ENCODE data around the gene CHD9. TPM values are rescaled to one million over a fixed set of nuclear protein-coding genes. Genes with fewer than 3 reads are reported as not detected.

CHD9 gene
- total RNA-seq, 3 donors from 2014 or later (not counting 1 experiment from before 2014, with no cell fraction given): 81.4 to 85.2 (median 81.9) TPM

GRCh38 chr16:53093162-53093744 lies 38.5 kb downstream of the CHD9 start:
- 96% methylated on average over 5 of the region's 5 CpGs for WGBS (ENCODE audit: insufficient coverage)
- intact Hi-C loops (cut with micrococcal nuclease): loop anchor here (10.0 kb wide), 1 partner anchor 362 kb away; no protein-coding TSS in a partner anchor
- Histone ChIP-seq H3K36me3 (ENCODE audit: control insufficient read depth, insufficient read depth, low read length) (no peaks in the 10 kb centered on the region), H3K4me3 (ENCODE audit: low read length) (no peak overlapping the region), H3K27ac (ENCODE audit: low read length) (peak overlapping the region; percentile 79), H3K4me1 (ENCODE audit: control insufficient read depth, insufficient read depth, low read length) (peaks cover 61% of the 10 kb centered on the region), H3K9me3 (ENCODE audit: control insufficient read depth, insufficient read depth, low read length) (no peaks in the 10 kb centered on the region), H3K27me3 (ENCODE audit: control insufficient read depth, insufficient read depth, low read length) (no peaks in the 10 kb centered on the region)
- Mint-ChIP-seq H3K36me3 (no peaks in the 10 kb centered on the region), H3K9me3 (no peaks in the 10 kb centered on the region), H3K27ac (peak overlapping the region; percentile 56 to 77), H3K27me3 (ENCODE audit: low read depth in 2 of 2) (no peaks in the 10 kb centered on the region), H3K4me3 (no peak overlapping the region), H3K4me1 (peaks cover 41 to 61% of the 10 kb centered on the region in 2 donors)
- no peak for TF ChIP-seq CTCF (IDR thresholded peaks at IDR 0.05)
- DNase-seq (no peak), ATAC-seq (no peak)

DNA sequence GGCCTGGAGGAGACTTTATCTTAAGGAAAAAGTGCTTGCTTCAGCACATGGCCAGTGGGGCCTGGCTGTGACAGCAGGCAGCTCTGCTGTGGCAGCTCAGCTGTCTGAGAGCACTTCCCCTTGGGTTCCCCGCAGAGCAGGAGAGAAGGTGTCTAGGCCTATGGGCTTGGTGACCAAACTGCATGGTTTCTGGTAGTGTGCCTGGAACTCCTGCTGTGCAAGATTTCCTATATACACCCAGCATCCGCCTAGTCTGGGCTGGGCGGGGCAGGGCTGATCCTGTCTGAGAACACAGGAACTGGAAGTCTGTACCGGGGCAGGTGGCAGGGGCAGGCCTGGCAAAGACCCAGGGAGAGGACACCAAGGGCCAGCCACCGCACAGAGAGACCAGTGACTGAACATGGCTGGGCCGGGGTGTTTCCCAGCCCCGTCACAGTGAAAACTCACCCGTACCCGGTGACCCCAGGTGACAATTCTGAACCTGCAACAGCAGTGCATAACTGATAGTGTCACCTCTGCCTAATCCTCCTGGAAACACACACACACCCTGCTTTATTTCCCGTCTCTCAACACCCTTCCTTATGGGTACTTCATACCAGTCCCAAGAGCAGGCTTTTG lies 39.3 kb downstream of the CHD9 start:
- intact Hi-C loops (cut with micrococcal nuclease): loop anchor here (10.0 kb wide), 1 partner anchor 361 kb away; no protein-coding TSS in a partner anchor
- no peak for TF ChIP-seq CTCF (IDR thresholded peaks at IDR 0.05)
- Mint-ChIP-seq H3K27me3 (ENCODE audit: low read depth in 2 of 2) (no peaks in the 10 kb centered on the region), H3K9me3 (no peaks in the 10 kb centered on the region), H3K4me1 (peaks cover 49 to 69% of the 10 kb centered on the region in 2 donors), H3K27ac (peak overlapping the region; percentile 56 to 77), H3K4me3 (peak overlapping the region; percentile 9), H3K36me3 (no peaks in the 10 kb centered on the region)
- Histone ChIP-seq H3K4me3 (ENCODE audit: low read length) (no peak overlapping the region), H3K27ac (ENCODE audit: low read length) (peak overlapping the region; percentile 79), H3K36me3 (ENCODE audit: control insufficient read depth, insufficient read depth, low read length) (no peaks in the 10 kb centered on the region), H3K9me3 (ENCODE audit: control insufficient read depth, insufficient read depth, low read length) (no peaks in the 10 kb centered on the region), H3K4me1 (ENCODE audit: control insufficient read depth, insufficient read depth, low read length) (peaks cover 69% of the 10 kb centered on the region), H3K27me3 (ENCODE audit: control insufficient read depth, insufficient read depth, low read length) (no peaks in the 10 kb centered on the region)
- DNase-seq (peak; percentile 34 to 50), ATAC-seq (peak; percentile 41 to 61 (median 54))
- 23% methylated on average over 10 of the region's 10 CpGs for WGBS (ENCODE audit: insufficient coverage)

GRCh38 chr16:53097190-53097589 lies 42.4 kb downstream of the CHD9 start:
- H3K27me3 Mint-ChIP-seq (ENCODE audit: low read depth in 2 of 2): no peaks in the 10 kb centered on the region
- peak overlapping the region in 1 of 2 donors; percentile 5 for H3K27ac Mint-ChIP-seq
- no peak for ATAC-seq
- H3K4me1 ChIP-seq (ENCODE audit: control insufficient read depth, insufficient read depth, low read length): peaks cover 57% of the 10 kb centered on the region
- no peak for TF ChIP-seq CTCF (IDR thresholded peaks at IDR 0.05)
- H3K4me1 Mint-ChIP-seq: peaks cover 28 to 59% of the 10 kb centered on the region in 2 donors
- no peak overlapping the region for H3K4me3 Mint-ChIP-seq
- H3K9me3 ChIP-seq (ENCODE audit: control insufficient read depth, insufficient read depth, low read length): no peaks in the 10 kb centered on the region
- 83% methylated on average over 4 of the region's 4 CpGs for WGBS (ENCODE audit: insufficient coverage)
- intact Hi-C loops (cut with micrococcal nuclease): loop anchor here (5.0 to 10.0 kb wide), 2 partner anchors 35 to 358 kb away; no protein-coding TSS in a partner anchor
- H3K9me3 Mint-ChIP-seq: no peaks in the 10 kb centered on the region
- H3K36me3 Mint-ChIP-seq: no peaks in the 10 kb centered on the region
- H3K4me3 ChIP-seq (ENCODE audit: low read length): no peak overlapping the region
- H3K27ac ChIP-seq (ENCODE audit: low read length): no peak overlapping the region
- H3K36me3 ChIP-seq (ENCODE audit: control insufficient read depth, insufficient read depth, low read length): no peaks in the 10 kb centered on the region
- H3K27me3 ChIP-seq (ENCODE audit: control insufficient read depth, insufficient read depth, low read length): no peaks in the 10 kb centered on the region
- no peak for DNase-seq
